ENCODE measurements around the gene DIO1.

DIO1 gene

DNA sequence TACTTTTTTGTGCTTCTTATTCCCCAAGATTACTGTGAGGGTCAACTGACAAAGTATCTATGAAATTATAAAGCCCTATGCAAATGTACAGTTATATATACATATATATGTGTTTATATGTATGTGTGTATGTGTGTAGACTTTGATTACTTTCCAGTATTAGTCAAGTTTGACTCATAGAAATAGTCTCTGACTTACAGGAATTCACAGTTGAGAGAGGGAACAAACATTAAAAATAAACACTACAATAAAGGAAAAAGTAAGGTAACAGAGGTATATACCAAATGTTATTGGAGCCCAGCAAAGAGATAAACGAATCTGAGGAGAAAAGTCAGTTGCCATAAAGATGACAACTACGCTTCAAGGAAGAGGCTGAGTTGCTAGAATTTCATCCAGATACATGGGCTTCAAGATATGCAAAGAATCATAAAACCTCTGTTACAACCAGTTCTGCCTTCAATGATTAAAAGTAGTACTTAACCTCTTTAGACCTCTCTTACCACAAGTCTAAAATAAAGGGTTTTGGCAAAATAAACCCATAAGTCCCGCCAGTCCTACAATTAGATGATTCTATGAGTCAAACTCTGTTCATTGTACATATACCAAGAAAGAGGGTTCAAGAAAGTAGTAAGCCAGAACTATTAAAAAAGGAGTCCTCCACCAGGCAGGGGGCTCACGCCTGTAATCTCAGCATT, 44.3 kb downstream of the DIO1 start:
- in situ Hi-C loops (cut with HindIII; ENCODE audit: low pct_unique_long_range_greater_than_20kb, low sequenced_read_pairs) = no loop called here
- TF ChIP-seq JUND (IDR thresholded peaks at IDR 0.05; ENCODE audit: low read depth) = no peak
- DNase-seq (ENCODE audit: low read depth in 1 of 2, low spot score in 1 of 2) = no peak

DNA sequence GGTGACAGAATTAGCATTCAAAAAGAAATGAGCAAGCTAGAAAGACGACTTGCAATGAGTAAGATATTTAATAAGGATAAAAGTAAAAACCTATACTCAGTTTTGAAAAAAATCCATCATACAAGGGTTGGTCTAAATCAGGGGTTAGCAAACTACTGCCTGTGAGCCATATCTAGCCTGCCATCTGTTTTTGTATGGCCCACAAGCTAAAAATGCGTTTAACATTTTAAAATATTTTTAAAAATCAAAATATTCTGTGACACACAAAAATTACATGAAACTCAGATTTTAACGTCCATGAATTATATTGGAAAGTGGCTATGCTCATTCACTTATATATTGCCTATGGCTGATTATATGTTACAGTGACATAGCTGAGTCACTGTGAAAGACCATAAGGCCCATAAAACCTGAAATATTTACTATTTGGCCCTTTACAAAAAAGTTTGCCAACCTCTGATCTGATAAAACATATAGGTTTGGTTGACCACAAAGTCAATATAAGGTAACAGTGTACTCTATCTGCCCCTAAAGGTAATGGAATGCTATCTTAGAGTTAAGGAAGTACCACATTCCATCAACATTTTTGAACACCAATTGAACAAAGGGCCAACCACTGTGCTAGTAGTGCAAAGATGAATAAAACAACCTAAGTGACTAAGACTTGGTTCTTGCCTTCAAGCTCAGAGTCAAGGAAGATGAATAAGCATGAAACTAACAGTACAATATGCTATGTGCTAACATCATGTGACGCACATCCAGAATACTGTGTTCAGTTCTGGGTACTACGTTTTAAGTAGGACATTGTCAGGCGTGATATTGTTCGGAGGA, 48.4 kb downstream of the DIO1 start:
- DNase-seq (ENCODE audit: low read depth in 1 of 2, low spot score in 1 of 2) = peak in 1 of 2 experiments; percentile 74
- in situ Hi-C loops (cut with HindIII; ENCODE audit: low pct_unique_long_range_greater_than_20kb, low sequenced_read_pairs) = no loop called here
- peak; percentile 62; the same call in 1 of the 2 replicates for TF ChIP-seq JUND (IDR thresholded peaks at IDR 0.05; ENCODE audit: low read depth)

DNA sequence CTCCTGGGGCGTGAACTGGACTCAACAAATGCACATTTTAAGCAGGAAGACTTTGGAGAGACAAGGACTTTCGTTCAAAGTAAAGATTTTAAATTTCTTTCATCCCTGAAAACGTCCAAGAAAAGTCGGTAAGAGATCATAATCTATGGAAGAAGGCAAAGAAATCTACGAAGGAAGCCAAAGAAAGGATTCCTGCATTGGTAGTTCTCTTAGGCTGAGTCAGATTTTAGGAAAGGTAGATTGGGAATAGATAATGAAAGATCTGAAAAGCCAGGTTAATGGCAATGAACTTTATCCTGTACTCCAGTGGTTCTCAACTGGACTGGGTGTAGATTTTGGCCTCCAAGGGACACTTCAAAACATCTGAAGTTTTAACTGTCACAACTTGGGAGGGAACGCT, 49.1 kb downstream of the DIO1 start:
- TF ChIP-seq JUND (IDR thresholded peaks at IDR 0.05; ENCODE audit: low read depth) = no peak
- no peak for DNase-seq (ENCODE audit: low read depth in 1 of 2, low spot score in 1 of 2)
- in situ Hi-C loops (cut with HindIII; ENCODE audit: low pct_unique_long_range_greater_than_20kb, low sequenced_read_pairs) = no loop called here

DNA sequence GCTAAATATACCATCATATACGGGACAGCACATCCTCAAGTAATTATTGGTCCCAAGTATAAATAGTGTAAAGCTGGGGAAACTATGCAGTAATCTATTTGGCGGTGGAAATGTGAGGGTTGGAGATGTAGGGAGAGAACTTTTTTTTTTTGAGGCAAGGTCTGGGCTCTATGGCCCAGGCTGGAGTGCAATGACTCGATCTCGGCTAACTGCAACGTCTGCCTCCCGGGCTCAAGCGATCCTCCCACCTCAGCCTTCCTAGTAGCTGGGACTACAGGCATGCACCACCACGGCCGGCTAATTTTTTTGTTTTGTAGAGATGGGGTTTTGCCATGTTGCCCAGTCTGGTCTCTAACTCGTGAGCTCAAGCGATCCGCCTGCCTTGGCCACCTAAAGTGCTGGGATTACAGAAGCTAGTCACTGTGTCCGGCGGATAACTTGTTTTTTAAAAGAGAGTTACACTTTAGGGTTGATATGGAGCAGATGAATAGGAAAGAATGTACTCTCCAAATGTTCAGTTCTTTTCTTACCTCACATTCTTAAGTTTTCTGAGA, 49.6 kb downstream of the DIO1 start:
- in situ Hi-C loops (cut with HindIII; ENCODE audit: low pct_unique_long_range_greater_than_20kb, low sequenced_read_pairs) = no loop called here

DNA sequence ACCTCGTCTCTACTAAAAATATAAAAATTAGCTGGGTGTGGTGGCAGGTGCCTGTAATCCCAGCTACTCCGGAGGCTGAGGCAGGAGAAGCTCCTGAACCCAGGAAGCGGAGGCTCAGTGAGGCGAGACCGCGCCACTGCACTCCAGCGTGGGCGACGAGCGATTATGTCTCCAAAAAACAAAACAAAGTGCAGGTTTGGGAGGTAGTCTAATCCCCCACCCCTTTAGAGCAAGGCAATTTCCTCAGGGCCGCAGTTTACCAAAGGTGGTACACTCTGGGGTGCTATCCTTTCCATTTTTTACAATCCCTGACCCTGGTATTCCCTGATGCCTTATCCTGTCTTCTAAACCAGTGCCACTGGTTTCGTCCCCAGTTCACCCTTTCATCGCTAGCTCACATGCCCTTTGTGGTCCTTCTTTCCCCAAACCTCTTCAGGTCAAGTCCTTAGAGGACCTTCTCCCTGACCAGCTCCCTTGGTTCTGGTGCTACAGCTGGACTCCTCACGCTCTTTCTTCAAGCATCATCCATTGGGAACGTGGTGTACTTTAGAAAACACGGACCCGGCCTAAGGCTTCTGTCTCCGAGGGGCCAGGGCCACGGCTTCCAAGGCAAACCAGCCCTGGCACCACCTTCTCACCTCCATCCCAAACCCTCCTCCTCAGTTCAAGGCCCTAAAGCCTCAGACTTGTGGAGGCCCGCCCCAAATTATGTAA, 50.6 kb downstream of the DIO1 start:
- no peak for DNase-seq (ENCODE audit: low read depth in 1 of 2, low spot score in 1 of 2)
- no peak for TF ChIP-seq JUND (IDR thresholded peaks at IDR 0.05; ENCODE audit: low read depth)
- in situ Hi-C loops (cut with HindIII; ENCODE audit: low pct_unique_long_range_greater_than_20kb, low sequenced_read_pairs) = no loop called here

More for the DNA sequence above, 49.6 kb downstream of the DIO1 start:
- TF ChIP-seq JUND (IDR thresholded peaks at IDR 0.05; ENCODE audit: low read depth) = no peak
- DNase-seq (ENCODE audit: low read depth in 1 of 2, low spot score in 1 of 2) = no peak

DNA sequence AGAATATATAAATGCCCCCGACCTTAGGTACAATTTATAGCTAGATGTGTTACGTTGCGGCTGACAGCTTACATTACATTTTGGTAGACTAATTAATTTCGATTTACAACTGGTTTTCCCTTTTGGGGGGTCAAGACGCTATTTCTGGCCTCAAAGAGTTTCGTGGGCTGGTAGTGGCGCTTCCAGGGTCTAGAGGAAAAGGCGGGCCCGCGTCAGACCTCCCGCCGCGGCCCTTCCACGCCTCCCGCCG, 51.1 kb downstream of the DIO1 start:
- DNase-seq (ENCODE audit: low read depth in 1 of 2, low spot score in 1 of 2) = no peak
- no peak for TF ChIP-seq JUND (IDR thresholded peaks at IDR 0.05; ENCODE audit: low read depth)
- in situ Hi-C loops (cut with HindIII; ENCODE audit: low pct_unique_long_range_greater_than_20kb, low sequenced_read_pairs) = no loop called here

DNA sequence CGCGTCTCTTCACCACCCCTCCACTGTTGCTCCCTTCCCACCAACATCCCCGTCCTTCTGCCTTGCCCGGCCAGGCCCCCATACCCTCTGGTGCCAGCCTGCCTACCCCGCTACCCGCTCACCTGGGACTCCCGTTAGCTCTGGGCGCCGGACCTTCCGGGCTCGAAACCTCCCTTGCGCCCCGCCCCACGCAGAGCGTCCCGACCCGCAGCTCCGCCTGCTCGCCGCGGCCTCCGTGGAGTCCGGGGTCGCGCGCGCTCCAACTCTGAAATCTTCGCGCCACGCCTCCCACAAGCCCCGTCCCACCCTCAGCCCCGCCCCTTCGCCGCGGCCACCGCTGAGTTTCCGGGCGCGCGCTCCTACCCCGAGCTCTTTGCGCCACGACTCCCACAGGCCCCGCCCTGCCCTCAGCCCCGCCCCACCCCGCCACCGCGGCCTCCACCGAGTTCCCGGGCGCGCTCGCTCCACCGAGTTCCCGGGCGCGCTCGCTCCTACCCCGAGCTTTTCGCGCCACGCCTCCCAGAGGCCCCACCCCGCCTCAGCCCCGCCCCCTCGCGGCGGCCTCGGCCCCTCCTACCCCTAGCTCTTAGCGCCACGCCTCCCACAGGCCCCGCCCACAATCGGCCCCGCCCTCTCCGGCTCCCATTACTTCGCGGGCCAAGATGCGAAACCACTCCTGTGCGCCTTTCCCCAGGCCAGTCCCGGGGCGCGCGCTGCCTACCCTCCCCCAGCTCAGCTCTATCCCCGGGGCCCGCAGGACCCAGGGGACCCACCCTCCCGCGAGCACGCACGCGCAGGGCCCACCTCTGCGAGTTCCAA, 51.7 kb downstream of the DIO1 start, which contains the start of gene IFT25:
Gene IFT25 (minus strand): TSS at position 267 of the 819 bp plus-strand sequence. CDS start 5,617 bp downstream, outside the sequence.
- TF ChIP-seq JUND (IDR thresholded peaks at IDR 0.05; ENCODE audit: low read depth) = no peak
- in situ Hi-C loops (cut with HindIII; ENCODE audit: low pct_unique_long_range_greater_than_20kb, low sequenced_read_pairs) = no loop called here
- DNase-seq (ENCODE audit: low read depth in 1 of 2, low spot score in 1 of 2) = peak; percentile 64 to 96

DNA sequence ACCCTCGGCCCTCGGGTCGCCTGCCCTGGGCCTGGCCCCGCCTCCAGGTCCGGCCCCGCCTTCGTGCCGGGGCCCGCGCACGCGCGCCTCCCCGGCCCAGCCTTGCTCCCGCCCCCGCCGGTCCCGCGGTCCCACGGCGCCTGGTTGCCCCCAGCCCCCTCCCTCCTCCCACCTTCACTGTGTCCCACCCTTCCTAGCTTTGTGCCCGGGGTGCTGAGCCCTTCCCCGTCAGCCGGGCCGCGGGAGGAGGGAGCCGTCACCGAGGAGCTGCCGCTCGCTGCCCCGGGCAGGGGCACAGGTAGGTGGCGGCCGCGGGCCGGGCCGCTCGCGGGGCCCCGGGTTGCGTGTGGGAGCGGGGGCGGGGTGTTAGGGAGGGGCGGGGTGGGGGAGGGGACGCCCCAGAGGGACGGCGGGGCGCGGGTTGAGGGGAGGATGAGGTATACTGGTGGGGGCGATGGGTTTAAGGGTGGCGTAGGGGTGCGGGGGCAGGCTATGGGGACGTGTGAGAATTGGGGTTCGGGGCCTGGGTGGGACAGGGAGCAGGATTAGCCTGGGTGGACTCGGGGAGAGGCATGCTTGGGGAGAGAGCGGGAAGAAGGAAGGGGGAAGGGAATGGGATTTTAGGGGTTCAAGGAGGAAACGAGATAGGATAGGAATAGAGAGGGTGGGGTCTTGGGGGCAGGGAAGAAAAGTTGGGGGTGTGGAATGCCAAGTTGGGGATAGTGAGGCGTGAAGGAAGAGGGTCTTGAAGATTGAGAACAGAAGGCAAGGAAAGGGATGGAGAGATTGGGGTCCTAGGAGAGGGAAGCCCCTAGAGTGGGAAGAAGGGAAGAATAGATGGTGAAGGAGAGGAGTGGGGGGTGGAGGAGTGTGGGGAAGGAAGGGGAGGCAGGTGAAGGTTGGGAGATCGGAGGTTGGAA, 52.5 kb downstream of the DIO1 start, which contains the start of gene LRRC42:
Gene LRRC42 (plus strand): TSS at position 99 of the 920 bp plus-strand sequence. CDS start 5,650 bp downstream, outside the sequence.
- peak in 1 of 2 experiments; percentile 79 for DNase-seq (ENCODE audit: low read depth in 1 of 2, low spot score in 1 of 2)

DNA sequence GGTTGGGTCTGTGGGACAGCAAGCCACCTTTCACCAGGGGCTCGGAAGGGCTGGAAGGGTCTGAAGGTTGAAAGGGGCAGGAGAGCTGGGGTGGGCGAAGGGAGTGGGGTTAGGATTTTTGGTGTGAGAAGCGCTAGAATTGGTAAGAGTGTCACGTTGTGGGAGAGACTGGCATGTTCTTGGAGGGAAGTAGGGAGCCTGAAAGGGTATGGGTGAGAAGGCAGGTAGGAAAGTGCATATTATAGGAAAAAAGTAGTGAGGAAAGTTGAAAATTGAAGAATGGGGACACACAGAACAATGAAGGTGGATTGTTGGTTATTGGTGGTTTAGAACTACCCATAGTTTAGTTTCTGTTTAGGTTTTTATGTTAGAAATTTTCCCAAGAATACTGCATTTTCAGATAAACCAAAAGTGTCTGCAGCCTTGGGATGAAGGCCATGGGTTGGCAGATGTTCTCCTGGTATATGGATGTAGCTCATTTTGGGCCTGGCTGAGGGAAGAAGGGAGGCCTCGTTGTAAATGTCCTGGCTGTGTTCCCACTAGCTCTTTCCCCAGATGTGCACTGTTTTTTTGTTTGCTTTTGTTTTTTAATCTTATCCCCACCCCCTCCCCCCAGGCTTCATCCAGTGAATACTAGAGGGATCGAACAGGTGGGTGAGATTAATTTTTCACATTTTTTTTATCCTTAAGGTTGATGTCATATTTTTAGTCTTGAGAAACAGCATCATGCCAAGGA, 53.4 kb downstream of the DIO1 start:
- in situ Hi-C loops (cut with HindIII; ENCODE audit: low pct_unique_long_range_greater_than_20kb, low sequenced_read_pairs) = no loop called here
- TF ChIP-seq JUND (IDR thresholded peaks at IDR 0.05; ENCODE audit: low read depth) = no peak
- DNase-seq (ENCODE audit: low read depth in 1 of 2, low spot score in 1 of 2) = no peak

More for the DNA sequence above, 52.5 kb downstream of the DIO1 start, which contains the start of gene LRRC42:
- no peak for TF ChIP-seq JUND (IDR thresholded peaks at IDR 0.05; ENCODE audit: low read depth)
- in situ Hi-C loops (cut with HindIII; ENCODE audit: low pct_unique_long_range_greater_than_20kb, low sequenced_read_pairs) = no loop called here

DNA sequence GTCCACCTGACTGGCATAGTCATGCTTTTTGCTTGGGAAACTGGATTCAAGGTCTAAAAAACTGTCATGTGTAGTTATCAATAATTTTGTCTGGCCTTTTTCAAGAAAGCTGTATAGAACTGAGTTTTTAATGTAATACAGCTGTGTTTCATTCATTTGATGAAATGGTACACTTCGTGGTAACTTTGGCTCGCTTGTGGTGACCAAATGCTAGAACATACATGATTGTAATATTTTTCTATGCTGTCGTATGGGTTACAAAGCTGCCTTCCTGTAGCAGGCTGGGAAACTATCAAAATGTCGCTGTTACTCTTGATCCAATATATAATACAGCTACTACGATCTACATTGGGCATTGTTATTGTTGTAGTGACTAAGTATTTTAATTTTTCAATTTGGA, 54.3 kb downstream of the DIO1 start:
- DNase-seq (ENCODE audit: low read depth in 1 of 2, low spot score in 1 of 2) = no peak
- in situ Hi-C loops (cut with HindIII; ENCODE audit: low pct_unique_long_range_greater_than_20kb, low sequenced_read_pairs) = no loop called here
- TF ChIP-seq JUND (IDR thresholded peaks at IDR 0.05; ENCODE audit: low read depth) = no peak
